GM23338 (cell line): ENCODE data around the gene HIVEP3. TPM values are rescaled to one million over a fixed set of nuclear protein-coding genes. Genes with fewer than 3 reads are reported as not detected.

Experiments used
- ATAC-seq: fragments of 200-7000 bp; cut with Tn5 transposase; 3 replicates; pipeline ENCODE4 v1.9.1; 2020
- DNase-seq: peaks from one replicate; pipeline ENCODE4 v3.0.0-alpha.2; 2015; ENCODE audit warnings: low spot score
- H2AFZ ChIP-seq: fragments of 200-600 bp; sonication (generic); 2 replicates; pipeline ENCODE4 v1.8.0; 2016; ENCODE audit warnings: antibody characterized with exemption, mild to moderate bottlenecking, moderate library complexity
- H3F3A ChIP-seq: fragments of 200-600 bp; sonication (generic); replicated peaks from 2 replicates; pipeline ENCODE4 v1.8.0; 2017; ENCODE audit warnings: antibody characterized with exemption, mixed run types, low read depth
- H3K27ac ChIP-seq: fragments of 200-600 bp; sonication (generic); 2 replicates; pipeline ENCODE4 v1.6.1; 2016; ENCODE audit warnings: low read depth
- H3K27me3 ChIP-seq: fragments of 200-600 bp; sonication (generic); 2 replicates; pipeline ENCODE4 v1.8.0; 2016; ENCODE audit warnings: mild to moderate bottlenecking, mixed run types, moderate library complexity; ENCODE audit not compliant: insufficient read depth
- H3K36me3 ChIP-seq: fragments of 200-600 bp; sonication (generic); 2 replicates; pipeline ENCODE4 v1.8.0; 2016; ENCODE audit warnings: mild to moderate bottlenecking; ENCODE audit not compliant: insufficient read depth
- H3K4me1 ChIP-seq: fragments of 200-600 bp; sonication (generic); 2 replicates; pipeline ENCODE4 v1.8.0; 2016; ENCODE audit warnings: mild to moderate bottlenecking, moderate library complexity; ENCODE audit not compliant: insufficient read depth
- H3K4me2 ChIP-seq: fragments of 200-600 bp; sonication (generic); 2 replicates; pipeline ENCODE4 v1.7.1; 2017; ENCODE audit warnings: mixed run types
- H3K4me3 ChIP-seq: fragments of 200-600 bp; sonication (generic); 2 replicates; pipeline ENCODE4 v1.6.1; 2016; ENCODE audit warnings: mixed run types
- H3K79me2 ChIP-seq: fragments of 200-600 bp; sonication (generic); replicated peaks from 2 replicates; pipeline ENCODE4 v1.8.0; 2017; ENCODE audit warnings: mild to moderate bottlenecking; ENCODE audit not compliant: insufficient read depth
- H3K9me2 ChIP-seq: fragments of 200-600 bp; sonication (generic); 2 replicates; pipeline ENCODE4 v1.8.0; 2017; ENCODE audit not compliant: insufficient read depth
- H4K20me1 ChIP-seq: fragments of 200-600 bp; sonication (generic); replicated peaks from 2 replicates; pipeline ENCODE4 v1.8.0; 2017; ENCODE audit warnings: mild to moderate bottlenecking; ENCODE audit not compliant: insufficient read depth
- H3K27ac Mint-ChIP-seq: 2 replicates; pipeline ENCODE4 v1.8.0; 2020; ENCODE audit warnings: inconsistent platforms, mild to moderate bottlenecking, moderate library complexity, mixed read lengths
- H3K27me3 Mint-ChIP-seq: 3 replicates; pipeline ENCODE4 v1.8.0; 2022; ENCODE audit warnings: low read depth, mild to moderate bottlenecking, moderate library complexity, mixed read lengths, inconsistent platforms; ENCODE audit not compliant: insufficient read depth, poor library complexity
- H3K36me3 Mint-ChIP-seq: 3 replicates; pipeline ENCODE4 v1.8.0; 2021; ENCODE audit warnings: low read depth, mild to moderate bottlenecking, inconsistent platforms, moderate library complexity, mixed read lengths
- H3K4me1 Mint-ChIP-seq: 3 replicates; pipeline ENCODE4 v1.8.0; 2020; ENCODE audit warnings: mild to moderate bottlenecking, inconsistent platforms, mixed read lengths
- H3K4me3 Mint-ChIP-seq: 3 replicates; pipeline ENCODE4 v1.8.0; 2021; ENCODE audit warnings: moderate library complexity, mild to moderate bottlenecking, inconsistent platforms, mixed read lengths
- H3K9me3 Mint-ChIP-seq: 3 replicates; pipeline ENCODE4 v1.8.0; 2020; ENCODE audit warnings: moderate library complexity, mild to moderate bottlenecking, inconsistent platforms, mixed read lengths
- EZH2 ChIP-seq: fragments of 200-600 bp; sonication (generic); IDR thresholded peaks from one replicate; pipeline ENCODE4 v1.8.0; 2017; ENCODE audit warnings: antibody characterized with exemption, mild to moderate bottlenecking, low read depth; ENCODE audit not compliant: unreplicated experiment
- JUNB ChIP-seq: IDR thresholded peaks from one replicate; pipeline ENCODE4 v1.6.1; 2016; ENCODE audit warnings: antibody characterized with exemption; ENCODE audit not compliant: unreplicated experiment
- POLR2AphosphoS5 ChIP-seq: IDR thresholded peaks from 2 replicates; pipeline ENCODE4 v1.6.1; 2016; ENCODE audit warnings: antibody characterized with exemption, low read depth
- STAT1 ChIP-seq: IDR thresholded peaks from one replicate; pipeline ENCODE4 v1.6.1; 2016; ENCODE audit warnings: antibody characterized with exemption; ENCODE audit not compliant: unreplicated experiment
- ZNF331 ChIP-seq: fragments of 250-450 bp; sonication (Bioruptor Pico); IDR thresholded peaks from 2 replicates; pipeline ENCODE4 v1.5.0; 2020; ENCODE audit warnings: low read depth, mild to moderate bottlenecking, moderate library complexity
- polyA plus RNA-seq: library from polyadenylated mRNA; unstranded; fragments of >200 nt; fragmentation: Nextera tagmentation; extraction: Ambion mirVana; gene quantifications from 2 replicates; pipeline ENCODE4 v1.2.1, GENCODE V29; 2016
- total RNA-seq: library from RNA; depleted of rRNA; stranded (reverse); fragments of >200 nt; shearing (Covaris generic); gene quantifications from 2 replicates; pipeline ENCODE4 v1.2.3, GENCODE V29; 2014
- TF ChIP-seq, protein P1 (sequence below): IDR thresholded peaks from 2 replicates; pipeline ENCODE4 v1.6.1; 2016; ENCODE audit warnings: antibody characterized with exemption
- TF ChIP-seq, protein P2 (sequence below), 2 experiments: fragments of 200-600 bp in 1 of 2; sonication (generic) in 1 of 2; conservative IDR thresholded peaks; 2 replicates each; pipeline versions ENCODE4 v1.5.1 to v1.6.1; 2016 to 2017; ENCODE audit warnings: antibody characterized with exemption in 2 of 2, low read depth in 2 of 2, mild to moderate bottlenecking in 2 of 2, moderate library complexity in 1 of 2
- TF ChIP-seq, protein P3 (sequence below): IDR thresholded peaks from one replicate; pipeline ENCODE4 v1.6.1; 2018; ENCODE audit warnings: antibody characterized with exemption; ENCODE audit not compliant: unreplicated experiment

HIVEP3 gene
- total and polyA plus RNA-seq, 2 experiments from 2014 or later, result 0.14 to 0.24 TPM

DNA sequence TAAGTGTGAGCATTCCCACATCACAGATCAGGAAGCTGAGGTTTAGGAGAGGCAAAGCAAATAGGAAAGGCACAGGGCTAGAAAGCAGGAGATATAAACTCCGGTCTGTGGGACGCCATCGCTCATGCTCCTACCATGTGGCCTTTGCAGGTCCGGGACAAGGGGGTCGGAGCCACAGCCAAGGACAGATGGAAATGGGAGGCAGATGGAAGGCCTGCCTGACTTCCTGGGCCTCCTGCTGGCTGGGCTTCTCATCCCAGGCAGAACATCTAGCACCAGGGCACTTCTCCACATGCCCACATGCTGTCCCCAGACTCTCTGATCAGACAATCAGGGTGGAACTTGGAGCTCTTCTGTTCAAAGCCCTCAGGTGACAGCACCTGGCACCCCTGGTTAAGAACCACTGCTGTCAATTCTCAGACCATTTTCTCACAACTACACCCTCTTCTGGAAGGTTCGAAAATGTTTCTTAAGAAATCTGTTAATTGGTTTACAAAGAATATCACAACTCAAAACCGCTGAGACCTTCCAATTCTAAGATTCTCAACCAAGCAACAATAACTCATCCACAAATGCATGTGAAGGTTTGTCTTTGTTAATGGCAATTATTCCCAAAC lies 260.9 kb downstream of the HIVEP3 start:
- no peaks in the 10 kb centered on the region for H3K36me3 Mint-ChIP-seq
- no peaks in the 10 kb centered on the region for H3K9me3 Mint-ChIP-seq

DNA sequence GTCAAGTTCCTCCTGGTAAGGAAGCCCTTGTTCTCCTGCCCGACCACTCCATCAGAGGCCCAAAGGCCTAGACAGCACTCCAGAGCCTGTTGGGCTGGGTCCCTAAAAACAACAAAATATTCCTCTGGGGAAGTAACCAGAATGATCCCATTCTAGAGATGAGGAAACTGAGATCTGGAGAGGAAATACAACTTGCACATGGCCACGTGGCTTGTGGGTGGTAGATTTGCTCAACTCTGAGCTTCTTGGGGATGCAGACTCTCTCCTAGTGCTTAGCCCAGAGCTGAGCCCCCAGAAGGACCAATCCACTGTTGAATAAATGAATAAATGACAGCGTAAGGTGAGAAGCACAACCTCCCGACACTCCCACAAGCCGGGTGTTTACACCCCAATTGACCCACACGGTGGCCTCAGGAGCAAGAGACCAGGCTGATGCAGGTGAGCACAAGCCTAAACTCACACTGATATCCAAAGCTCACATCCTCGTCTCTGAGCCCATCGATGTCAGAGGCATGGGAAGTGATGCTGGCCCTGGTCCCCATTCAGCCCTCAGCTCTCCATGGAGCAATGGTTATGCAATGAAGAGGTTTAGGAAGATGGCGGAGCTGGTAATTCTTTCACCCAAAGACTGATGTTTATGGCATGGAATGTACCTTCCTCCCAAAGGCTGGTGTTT lies 261.8 kb downstream of the HIVEP3 start:
- Histone ChIP-seq H3K27me3 (peaks cover 29% of the 10 kb centered on the region), H3K4me1 (peaks cover 9% of the 10 kb centered on the region; the same call in 1 of the 2 replicates), H3K9me2 (no peaks in the 10 kb centered on the region; the same call in 1 of the 2 replicates), H3K79me2 (no peaks in the 10 kb centered on the region), H2AFZ (no peak overlapping the region), H3F3A (no peaks in the 10 kb centered on the region), H3K36me3 (no peaks in the 10 kb centered on the region), H3K4me2 (no peak overlapping the region), H4K20me1 (peaks cover 6% of the 10 kb centered on the region; the same call in 1 of the 2 replicates), H3K4me3 (no peak overlapping the region), H3K27ac (no peak overlapping the region)
- Mint-ChIP-seq H3K4me1 (peaks cover 16% of the 10 kb centered on the region), H3K36me3 (no peaks in the 10 kb centered on the region), H3K27me3 (peaks cover 26% of the 10 kb centered on the region), H3K27ac (no peak overlapping the region), H3K9me3 (no peaks in the 10 kb centered on the region), H3K4me3 (no peak overlapping the region)
- ATAC-seq (no peak), DNase-seq (no peak)
- TF ChIP-seq, protein P1, sequence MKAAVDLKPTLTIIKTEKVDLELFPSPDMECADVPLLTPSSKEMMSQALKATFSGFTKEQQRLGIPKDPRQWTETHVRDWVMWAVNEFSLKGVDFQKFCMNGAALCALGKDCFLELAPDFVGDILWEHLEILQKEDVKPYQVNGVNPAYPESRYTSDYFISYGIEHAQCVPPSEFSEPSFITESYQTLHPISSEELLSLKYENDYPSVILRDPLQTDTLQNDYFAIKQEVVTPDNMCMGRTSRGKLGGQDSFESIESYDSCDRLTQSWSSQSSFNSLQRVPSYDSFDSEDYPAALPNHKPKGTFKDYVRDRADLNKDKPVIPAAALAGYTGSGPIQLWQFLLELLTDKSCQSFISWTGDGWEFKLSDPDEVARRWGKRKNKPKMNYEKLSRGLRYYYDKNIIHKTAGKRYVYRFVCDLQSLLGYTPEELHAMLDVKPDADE, result no peak
- TF ChIP-seq POLR2AphosphoS5 (no peak), EZH2 (no peak), JUNB (no peak), ZNF331 (CRISPR knock-in tag) (no peak), STAT1 (no peak)
- TF ChIP-seq, protein P2, sequence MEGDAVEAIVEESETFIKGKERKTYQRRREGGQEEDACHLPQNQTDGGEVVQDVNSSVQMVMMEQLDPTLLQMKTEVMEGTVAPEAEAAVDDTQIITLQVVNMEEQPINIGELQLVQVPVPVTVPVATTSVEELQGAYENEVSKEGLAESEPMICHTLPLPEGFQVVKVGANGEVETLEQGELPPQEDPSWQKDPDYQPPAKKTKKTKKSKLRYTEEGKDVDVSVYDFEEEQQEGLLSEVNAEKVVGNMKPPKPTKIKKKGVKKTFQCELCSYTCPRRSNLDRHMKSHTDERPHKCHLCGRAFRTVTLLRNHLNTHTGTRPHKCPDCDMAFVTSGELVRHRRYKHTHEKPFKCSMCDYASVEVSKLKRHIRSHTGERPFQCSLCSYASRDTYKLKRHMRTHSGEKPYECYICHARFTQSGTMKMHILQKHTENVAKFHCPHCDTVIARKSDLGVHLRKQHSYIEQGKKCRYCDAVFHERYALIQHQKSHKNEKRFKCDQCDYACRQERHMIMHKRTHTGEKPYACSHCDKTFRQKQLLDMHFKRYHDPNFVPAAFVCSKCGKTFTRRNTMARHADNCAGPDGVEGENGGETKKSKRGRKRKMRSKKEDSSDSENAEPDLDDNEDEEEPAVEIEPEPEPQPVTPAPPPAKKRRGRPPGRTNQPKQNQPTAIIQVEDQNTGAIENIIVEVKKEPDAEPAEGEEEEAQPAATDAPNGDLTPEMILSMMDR (conservative IDR thresholded peaks at IDR 0.05; ENCODE audit: low read depth in 2 of 2), result no peak
- TF ChIP-seq, protein P3, sequence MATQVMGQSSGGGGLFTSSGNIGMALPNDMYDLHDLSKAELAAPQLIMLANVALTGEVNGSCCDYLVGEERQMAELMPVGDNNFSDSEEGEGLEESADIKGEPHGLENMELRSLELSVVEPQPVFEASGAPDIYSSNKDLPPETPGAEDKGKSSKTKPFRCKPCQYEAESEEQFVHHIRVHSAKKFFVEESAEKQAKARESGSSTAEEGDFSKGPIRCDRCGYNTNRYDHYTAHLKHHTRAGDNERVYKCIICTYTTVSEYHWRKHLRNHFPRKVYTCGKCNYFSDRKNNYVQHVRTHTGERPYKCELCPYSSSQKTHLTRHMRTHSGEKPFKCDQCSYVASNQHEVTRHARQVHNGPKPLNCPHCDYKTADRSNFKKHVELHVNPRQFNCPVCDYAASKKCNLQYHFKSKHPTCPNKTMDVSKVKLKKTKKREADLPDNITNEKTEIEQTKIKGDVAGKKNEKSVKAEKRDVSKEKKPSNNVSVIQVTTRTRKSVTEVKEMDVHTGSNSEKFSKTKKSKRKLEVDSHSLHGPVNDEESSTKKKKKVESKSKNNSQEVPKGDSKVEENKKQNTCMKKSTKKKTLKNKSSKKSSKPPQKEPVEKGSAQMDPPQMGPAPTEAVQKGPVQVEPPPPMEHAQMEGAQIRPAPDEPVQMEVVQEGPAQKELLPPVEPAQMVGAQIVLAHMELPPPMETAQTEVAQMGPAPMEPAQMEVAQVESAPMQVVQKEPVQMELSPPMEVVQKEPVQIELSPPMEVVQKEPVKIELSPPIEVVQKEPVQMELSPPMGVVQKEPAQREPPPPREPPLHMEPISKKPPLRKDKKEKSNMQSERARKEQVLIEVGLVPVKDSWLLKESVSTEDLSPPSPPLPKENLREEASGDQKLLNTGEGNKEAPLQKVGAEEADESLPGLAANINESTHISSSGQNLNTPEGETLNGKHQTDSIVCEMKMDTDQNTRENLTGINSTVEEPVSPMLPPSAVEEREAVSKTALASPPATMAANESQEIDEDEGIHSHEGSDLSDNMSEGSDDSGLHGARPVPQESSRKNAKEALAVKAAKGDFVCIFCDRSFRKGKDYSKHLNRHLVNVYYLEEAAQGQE, result no peak

More for the DNA sequence above, 260.9 kb downstream of the HIVEP3 start:
- DNase-seq (no peak), ATAC-seq (no peak)
- Histone ChIP-seq H3K4me1 (peaks cover 9% of the 10 kb centered on the region; the same call in 1 of the 2 replicates), H3K79me2 (no peaks in the 10 kb centered on the region), H3K9me2 (no peaks in the 10 kb centered on the region; the same call in 1 of the 2 replicates), H3K4me2 (no peak overlapping the region), H3F3A (no peaks in the 10 kb centered on the region), H2AFZ (no peak overlapping the region), H3K27me3 (peaks cover 29% of the 10 kb centered on the region), H3K27ac (no peak overlapping the region), H4K20me1 (peaks cover 6% of the 10 kb centered on the region; the same call in 1 of the 2 replicates), H3K36me3 (no peaks in the 10 kb centered on the region), H3K4me3 (no peak overlapping the region)
- TF ChIP-seq, protein P1, result no peak
- TF ChIP-seq, protein P2 (conservative IDR thresholded peaks at IDR 0.05; ENCODE audit: low read depth in 2 of 2), result 0 out of 4 replicates have a peak, but pooled peaks of 1 of the 2 experiments have one; percentile 4
- H3K27ac Mint-ChIP-seq, result no peak overlapping the region
- H3K27me3 Mint-ChIP-seq, result peaks cover 26% of the 10 kb centered on the region
- H3K4me1 Mint-ChIP-seq, result peaks cover 13% of the 10 kb centered on the region
- H3K4me3 Mint-ChIP-seq, result no peak overlapping the region
